ENCODE results near the gene MCRIP2.

DNA sequence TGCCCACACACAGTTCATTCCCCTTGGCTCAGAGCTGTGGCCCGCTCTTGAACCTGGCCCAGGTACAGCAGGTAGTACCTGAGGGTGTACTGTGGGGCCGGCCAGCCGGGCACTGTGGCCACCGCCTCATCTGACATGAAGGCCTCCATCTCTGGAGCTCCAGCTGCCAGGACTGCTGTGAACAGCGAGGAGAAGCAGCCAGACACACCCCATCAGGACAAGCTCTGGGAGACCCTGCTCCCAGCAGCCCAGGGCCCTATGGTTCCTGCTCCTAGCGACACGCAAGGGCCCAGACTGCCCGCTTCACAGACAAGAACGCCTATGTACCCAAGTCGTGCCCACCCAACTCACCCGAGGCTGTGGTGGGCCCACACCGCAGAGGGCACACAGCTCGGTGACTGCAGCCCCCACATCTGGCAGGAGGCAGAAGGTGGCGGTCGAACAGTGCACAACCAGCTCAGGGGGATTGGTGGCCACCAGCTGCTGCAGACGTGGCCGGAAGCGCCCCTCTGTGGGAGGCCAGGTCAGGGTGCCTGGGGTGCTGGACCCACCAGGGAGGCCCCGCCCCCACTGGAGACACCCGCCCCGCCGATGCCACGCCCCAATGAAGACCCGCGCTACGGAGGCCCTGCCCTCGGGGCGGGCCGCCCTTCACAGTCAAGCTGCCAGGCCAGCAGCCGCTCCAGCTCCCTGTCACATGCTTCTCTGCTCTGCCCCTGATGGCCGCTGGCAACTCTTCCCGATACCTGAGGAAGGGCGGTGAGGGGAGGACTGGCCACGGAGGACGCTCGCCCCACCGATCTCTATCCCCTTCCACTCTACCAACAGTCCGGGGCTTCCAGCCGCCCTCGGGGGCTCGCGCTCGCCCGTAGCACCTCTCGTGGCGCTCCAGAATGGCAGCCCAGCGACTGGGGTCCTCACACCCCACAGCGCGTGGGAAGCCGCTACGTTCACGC, 37.5 kb downstream of the MCRIP2 start:
- no peak for TF ChIP-seq CTCF (IDR thresholded peaks at IDR 0.05)
- TF ChIP-seq POLR2A (IDR thresholded peaks at IDR 0.05): no peak
- no peak for TF ChIP-seq EP300 (IDR thresholded peaks at IDR 0.05)
- no peak for TF ChIP-seq POLR2AphosphoS5 (IDR thresholded peaks at IDR 0.05)

Measured in sigmoid colon (tissue), 4 donors.